HG02763 (cell line): ENCODE measurements around the gene DKKL1.
A peak's percentile ranks its signal among the peaks of the same experiment; 100 is the strongest.
"Not testable (repeated sequence)": the region's sequence is repeated elsewhere in the genome, so short reads cannot be mapped to it uniquely, and the experiment has no call there.

ENCODE experiments used
- ATAC-seq: cut with Tn5 transposase; IDR thresholded peaks from one replicate; pipeline ENCODE4 v1.9.1; 2021; ENCODE audit warnings: mild to moderate bottlenecking, moderate library complexity; ENCODE audit not compliant: unreplicated experiment

The DKKL1 gene

DNA sequence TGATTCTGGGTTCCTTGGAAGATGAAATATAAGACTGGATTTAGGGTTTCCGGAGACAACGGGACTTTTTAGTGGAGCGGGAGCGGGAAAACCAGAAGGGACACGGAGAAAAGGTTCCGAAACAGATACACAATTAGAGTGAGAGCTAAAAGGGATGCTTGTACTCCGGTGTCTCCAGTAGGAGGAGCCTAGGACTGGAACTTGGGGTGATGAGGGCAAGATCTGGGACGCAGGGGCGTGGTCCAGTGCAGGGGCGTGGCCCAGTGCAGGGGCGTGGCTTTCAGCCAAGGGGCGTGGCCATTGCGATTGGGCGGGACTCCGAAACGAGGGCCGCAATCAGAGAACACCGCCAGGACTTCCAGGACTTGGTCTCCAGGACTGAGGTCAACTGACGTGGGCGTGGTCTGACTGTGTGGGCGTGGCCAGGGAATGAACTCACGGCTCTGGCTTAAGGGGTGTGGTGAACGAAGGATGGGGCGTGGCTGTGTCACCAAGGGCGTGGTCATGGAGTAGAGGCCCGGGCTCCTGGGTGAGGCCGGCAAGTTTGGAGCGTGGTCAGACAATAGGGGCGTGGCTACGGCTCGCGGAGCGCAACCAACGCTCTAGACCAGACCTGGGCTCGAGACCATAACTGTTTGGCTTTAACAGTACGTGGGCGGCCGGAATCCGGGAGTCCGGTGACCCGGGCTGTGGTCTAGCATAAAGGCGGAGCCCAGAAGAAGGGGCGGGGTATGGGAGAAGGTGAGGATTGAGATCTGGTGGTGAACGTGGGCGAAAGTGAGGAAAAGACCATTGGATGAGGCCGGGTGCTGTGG is at the start of gene DKKL1:
TSS of gene DKKL1 (plus strand) at position 610 of the 815 bp plus-strand sequence. CDS start at position 732, 122 bp downstream.
- no peak for ATAC-seq

DNA sequence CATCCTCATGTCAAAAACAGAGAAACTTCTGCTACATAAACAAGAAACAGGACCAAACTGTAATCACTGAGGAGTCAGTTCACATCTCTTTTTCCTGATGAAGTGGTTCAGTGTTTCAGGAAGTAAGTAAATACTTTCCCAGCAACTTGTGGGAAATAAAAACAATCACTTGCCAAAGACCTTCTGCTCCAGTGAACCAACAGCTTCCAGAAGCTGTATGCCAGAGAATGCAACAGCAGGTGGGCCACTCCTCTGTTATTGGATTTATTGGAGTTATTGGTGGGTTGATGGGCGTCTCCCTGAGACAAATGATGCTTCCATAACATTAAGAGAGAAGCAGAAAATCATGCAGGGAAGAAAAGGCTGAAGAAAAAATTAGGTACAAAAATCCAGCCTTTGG is 48.6 kb upstream of the DKKL1 start:
- no peak for ATAC-seq

DNA sequence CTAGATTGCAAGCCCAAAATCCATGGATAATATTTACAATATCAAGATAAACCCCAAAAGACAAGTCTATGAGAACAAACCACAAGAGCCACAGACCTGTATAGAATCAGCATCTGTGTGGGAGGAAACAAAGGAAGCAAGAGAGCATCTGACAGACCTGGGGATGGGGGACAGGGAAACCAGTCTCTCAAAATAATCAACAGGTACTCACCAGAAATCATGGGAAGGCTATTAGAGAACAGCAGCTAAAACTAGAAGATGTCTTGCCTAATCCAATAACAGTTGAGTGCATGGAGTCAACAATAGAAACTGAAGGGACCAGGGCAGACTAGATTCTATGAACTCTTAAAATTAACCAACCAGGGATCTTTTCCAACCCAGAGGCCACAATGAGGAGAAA is 47.4 kb upstream of the DKKL1 start:
- ATAC-seq, result no peak

DNA sequence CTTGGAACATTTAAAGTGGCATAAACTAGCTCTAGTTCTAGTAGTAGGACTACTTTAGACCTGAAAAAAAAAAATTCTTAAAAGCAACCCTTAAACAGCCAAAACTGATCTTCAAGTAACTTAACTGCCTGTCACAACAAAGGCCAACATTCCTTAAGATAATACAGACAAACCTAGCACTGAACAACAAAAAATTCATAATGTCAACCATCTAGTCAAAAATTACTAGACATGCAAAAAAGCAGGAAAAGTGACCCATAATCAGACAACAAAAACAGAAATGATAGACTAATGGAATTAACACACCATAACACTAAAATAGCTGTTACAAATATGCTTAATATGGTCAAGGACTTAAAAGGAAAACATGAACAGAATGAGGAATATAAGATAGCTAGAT is 45.4 kb upstream of the DKKL1 start:
- ATAC-seq, result no peak

DNA sequence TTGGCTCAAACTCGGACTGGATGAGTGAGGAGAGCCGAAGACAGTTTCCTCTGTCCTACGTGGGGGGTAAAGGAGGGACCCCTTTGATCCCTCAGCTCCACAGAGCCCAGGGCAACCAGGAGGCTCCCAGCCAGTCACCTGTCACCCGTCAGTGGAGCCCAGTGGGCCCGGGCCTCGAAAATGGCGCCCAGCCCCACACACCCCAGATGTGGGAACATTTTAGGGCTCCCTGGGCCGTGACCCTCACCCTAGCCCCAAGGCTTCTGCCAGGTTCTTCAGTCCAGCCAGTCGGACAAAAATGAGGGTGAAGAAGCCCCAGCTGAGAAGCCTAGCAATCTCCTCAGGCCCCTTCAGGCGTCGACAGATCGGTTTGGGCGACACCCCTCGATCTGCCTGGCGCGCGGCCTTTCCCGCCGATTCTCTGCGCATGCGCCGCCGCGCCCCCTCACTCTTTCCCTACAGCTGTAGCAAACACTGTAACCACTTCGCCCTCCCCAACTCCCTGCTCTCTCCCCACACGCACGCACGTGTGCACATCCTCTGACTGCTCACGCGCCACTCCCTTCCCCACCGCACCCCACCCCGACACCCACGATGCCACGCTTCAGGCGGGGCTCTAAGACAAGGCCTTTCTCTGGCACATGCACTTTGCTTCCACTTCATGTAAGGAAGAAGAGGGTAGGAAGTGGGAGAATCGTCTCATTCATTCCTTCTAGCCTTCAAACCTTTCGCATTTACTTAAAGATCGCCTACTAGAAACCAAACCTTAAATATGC is 38.7 kb upstream of the DKKL1 start, which contains the start of gene SLC6A16:
TSS of gene SLC6A16 (minus strand) at position 391 of the 776 bp plus-strand sequence. CDS start 13,844 bp downstream, outside the sequence.
- no peak for ATAC-seq

DNA sequence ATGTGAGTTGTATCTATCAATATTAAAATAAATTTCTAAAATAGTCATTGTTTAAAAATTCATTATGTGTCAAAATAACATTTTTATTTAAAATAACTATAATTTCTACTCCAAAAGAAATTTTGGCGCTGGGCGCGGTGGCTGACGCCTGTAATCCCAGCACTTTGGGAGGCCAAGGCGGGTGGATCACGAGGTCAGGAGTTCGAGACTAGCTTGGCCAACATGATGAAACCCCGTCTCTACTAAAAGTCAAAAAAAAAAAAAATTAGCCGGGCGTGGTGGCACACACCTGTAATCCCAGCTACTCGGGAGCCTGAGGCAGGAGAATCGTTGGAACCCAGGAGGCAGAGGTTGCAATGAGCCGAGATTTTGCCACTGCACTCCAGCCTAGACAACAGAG is 37.9 kb upstream of the DKKL1 start:
- not testable (repeated sequence) for ATAC-seq

DNA sequence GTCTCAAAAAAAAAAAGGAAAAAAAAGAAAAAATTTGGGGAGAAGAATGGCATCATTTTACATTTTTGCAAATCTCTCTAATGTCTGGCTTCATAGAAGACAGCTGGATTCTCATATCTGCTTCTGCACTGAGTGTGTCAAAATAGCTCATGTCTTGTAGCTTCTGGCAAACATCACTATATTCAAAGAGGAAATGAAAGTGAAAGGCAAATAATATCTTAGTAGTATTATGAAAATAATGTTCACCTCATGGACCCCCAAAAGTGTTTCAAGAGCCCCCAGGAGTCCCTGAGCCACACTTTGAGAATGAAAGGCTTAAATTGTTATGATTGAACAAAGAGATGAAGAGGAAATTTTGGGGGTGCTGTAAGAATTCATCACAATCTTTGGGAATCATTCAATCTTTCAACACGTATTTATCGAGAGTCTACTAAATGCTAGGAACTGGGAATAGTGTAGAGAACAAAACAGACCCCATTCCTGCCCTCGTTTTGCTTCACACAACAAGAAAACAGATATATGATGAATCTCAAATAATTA is 37.4 kb upstream of the DKKL1 start:
- no peak for ATAC-seq

DNA sequence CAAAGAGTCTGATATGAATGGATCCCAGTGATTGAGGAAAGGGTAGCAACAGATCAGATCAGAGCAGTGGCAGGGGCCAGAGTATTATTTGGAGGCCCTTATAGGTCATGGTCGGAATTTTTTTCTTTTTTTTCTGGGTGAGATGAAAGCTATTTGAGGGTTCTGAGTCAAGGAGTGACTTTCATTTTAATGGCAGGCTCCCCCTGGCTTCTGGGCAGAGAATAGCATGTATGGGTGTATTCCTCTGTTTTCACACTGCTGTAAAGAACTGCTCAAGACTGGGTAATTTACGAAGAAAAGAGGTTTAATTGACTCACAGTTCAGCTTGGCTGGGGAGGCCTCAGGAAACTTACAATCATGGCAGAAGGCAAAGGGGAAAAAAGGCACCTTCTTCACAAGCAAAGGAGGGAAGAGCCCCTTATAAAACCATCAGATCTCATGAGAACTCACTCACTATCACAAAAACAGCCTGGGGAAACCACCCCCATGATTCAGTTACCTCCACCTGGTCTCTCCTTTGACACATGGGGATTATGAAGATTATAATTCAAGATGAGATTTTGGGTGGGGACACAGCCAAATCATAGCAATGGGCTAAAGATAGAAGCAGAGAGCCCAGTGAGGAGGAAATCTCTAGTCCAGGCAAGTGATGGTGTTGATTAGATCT is 35.7 kb upstream of the DKKL1 start:
- no peak for ATAC-seq

DNA sequence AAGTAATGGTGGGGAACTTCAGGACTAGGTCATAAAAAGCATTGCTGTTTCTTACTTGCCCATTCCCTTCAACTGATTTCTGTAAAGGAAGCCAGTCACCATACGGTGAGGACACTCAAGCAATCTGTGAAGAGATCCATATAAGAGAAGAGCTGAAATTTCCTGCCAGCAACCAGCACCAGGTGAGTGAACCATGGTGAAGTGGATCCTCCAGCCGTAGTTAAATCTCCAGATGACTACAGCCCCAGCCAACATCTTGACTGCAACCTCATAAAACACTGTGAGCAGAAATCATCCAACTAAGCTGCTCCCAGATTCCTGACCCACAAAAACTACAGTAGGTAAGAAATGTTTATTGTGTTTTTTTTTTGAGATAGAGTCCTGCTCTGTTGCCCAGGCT is 34.9 kb upstream of the DKKL1 start:
- no peak for ATAC-seq

DNA sequence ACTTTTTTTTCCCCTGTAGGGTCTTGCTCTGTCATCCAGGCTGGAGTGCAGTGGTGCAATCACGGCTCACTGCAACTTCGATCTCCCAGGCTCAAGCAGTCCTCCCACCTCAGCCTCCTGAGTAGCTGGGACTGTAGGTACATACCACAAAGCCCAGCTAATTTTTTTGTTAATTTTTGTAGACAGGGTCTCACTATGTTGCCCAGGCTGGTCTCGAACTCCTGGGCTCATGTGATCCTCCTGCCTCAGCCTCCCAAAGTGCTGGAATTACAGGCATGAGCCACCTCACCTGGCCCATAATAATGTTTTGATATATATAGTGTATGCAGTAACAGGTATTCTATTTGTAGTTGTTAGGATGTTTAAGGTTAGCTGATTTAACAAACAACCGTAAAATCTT is 32.5 kb upstream of the DKKL1 start:
- not testable (repeated sequence) for ATAC-seq

DNA sequence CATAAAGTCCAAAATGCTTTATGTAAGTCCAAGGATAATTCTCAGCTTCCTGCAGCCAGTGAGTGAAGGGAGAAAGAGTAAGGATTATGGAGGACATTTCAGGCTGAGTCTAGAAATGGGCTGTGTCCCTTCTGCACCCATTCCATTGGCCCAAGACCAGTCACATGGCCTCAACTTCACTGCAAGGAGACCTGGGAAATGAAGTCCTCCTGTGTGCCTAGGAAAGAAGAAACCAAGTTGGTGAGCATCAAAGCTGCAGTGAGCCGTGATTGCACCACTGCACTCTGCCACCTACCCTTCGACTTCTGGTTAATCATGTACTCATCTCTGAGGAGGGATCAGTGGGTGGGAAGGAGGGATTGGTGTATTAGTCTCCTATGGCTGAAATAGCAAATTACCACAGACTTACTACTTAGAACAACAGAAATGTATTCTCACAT is 32.0 kb upstream of the DKKL1 start:
- peak; percentile 46 for ATAC-seq

DNA sequence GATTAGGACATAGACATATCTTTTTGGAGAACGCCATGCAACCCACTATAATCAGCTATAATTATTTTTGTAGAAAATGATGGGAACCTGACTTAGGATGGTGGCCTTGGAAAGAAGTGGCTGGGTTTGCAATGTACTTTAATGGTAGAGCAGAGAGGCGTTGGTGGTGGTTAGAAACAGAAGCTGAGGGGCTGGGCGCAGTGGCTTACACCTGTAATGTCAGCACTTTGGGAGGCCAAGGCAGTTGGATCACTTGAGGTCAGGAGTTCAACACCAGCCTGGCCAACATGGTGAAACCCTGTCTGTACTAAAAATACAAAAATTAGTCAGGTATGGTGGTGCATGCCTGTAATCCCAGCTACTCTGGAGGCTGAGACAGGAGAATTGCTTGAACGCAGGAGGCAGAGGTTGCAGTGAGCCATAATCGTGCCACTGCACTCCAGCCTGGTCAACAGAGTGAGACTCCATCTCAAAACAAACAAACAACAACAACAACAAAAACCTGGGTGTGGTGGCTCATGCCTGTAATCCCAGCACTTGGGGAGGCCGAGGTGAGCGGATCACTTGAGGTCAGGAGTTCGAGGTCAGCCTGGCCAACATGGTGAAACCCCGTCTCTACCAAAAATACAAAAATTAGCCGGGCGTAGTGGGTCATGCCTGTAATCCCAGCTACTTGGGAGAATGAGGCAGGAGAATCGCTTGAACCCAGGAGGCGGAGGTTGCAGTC is 30.8 kb upstream of the DKKL1 start:
- not testable (repeated sequence) for ATAC-seq

DNA sequence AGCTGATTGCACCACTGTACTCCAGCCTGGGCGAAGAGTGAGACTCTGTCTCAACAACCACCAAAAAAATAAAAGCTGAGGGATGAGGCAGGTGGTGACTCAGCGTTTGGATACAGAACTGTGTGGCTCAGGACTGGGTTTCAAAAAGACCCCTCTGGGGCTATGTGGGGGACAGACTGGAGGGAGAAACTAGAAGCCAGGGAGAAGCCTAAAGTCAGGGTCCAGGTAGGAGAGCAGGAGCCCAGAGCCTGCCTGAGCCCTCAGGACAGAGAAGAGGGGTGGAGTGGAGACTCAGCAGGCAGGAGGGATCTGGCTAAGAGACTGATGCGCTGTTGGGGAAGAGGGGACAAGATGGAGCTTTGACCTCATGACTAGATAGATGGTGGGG is 30.3 kb upstream of the DKKL1 start:
- no peak for ATAC-seq

DNA sequence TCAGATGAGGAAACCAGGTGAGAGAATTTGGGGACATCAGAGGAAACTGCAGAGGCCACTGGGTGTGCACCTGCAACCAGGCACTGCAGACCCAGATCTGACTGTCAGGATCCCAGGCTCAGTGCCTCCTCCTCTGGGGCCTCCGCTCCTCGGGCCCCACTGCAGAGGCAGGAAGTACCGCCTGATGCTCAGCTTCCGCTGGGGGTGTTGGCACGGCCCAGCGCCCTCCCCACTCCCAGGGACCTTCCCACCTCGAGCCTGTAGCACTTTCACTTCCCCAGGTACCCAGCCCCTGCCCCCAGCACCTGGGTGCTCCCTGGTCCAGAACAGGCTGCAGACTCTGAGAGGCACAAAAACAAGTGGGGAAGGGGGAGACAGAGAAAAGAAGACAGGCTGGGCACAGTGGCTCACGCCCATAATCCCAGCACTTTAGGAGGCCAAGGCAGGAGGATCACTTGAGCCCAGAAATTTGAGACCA is 29.8 kb upstream of the DKKL1 start:
- ATAC-seq, result peak; percentile 39

DNA sequence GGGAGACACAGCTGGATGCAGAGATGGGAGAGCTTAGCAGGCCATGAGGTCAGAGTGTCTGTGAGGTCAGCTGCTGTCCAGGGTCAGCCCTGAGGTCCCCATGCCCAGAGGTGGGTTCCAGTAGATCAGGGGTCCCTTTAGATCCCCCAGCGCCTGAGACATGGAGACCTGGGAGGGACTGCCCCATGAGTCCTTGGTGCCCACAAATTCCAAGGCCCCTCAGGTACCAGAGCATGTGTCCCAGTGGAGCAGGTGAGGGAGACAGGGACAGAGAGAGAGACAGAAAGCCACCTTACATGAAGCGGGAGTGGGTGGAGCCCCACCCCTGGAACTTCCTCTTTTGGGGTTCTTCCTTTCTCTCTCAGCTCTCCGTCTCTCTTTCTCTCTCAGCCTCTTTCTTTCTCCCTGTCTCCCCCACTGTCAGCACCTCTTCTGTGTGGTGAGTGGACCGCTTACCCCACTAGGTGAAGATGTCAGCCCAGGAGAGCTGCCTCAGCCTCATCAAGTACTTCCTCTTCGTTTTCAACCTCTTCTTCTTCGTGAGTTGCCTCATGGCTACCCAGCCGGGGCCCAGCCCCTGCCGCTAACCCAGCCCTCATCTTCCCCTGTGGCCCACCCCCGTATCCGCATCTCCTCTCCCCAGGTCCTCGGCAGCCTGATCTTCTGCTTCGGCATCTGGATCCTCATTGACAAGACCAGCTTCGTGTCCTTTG is 28.4 kb upstream of the DKKL1 start, which contains the start of gene CD37:
TSS of gene CD37 (plus strand) at position 336 of the 713 bp plus-strand sequence. CDS start at position 471, 135 bp downstream.
- no peak for ATAC-seq

DNA sequence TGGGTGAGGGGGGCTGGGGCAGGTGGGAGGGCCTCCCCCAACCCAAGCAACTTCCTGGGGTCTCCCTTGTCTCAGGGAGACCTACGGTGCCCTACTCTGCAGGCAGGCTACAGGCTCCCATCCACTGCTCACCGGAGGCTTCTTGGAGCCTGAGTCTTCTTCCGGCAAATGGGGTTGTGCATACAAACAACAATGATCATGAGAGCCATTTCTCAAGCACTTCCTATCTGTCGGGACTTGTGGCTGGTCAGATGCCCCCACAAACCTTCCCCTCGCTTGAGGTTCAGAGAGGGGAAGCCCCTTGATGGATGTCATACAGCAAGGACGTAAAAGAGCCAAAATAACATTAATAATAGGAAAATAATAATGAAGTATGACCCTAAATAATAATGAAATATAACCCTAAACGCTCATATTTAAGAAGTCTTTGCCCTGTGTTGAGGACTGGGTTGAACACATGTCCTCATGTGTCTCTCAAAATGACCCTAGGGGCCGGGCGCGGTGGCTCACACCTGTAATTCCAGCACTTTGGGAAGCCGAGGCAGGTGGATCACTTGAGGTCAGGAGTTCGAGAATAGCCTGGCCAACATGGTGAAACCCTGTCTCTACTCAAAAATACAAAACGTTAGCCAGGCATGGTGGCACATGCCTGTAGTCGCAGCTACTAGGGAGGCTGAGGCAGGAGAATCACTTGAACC is 27.7 kb upstream of the DKKL1 start:
- ATAC-seq, result no peak

DNA sequence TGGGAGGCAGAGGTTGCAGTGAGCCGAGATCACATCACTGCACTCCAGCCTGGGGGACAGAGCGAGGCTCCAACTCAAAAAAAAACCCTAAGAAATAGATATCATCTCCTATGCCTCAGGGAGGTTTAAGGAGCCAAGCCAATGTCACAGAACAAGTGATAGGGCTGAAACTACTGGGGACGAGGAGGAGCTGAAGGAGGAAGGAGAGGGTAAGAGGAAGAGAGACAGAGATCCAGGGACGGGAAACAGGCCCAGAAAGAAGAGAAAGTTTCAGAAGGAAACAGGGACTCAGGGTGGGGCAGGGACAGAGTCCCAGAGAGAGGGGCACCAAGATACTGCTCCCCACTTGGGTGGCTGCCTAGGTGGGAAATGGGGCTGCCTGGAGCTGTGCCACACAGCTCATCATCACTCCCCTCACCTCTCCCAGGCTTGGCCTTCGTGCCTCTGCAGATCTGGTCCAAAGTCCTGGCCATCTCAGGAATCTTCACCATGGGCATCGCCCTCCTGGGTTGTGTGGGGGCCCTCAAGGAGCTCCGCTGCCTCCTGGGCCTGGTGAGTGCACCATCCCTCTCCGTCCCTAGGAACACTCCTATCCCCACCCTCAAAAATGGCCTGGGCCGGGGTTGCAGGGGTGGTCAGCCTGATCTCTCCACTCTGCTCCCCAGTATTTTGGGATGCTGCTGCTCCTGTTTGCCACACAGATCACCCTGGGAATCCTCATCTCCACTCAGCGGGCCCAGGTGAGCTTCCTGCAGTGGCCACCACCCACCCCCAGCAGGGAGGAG is 27.0 kb upstream of the DKKL1 start:
- ATAC-seq, result no peak
